Endometrium (tissue), 2 donors: ENCODE data around the gene UGT2B28.
"Not testable (repeated sequence)": the region's sequence is repeated elsewhere in the genome, so short reads cannot be mapped to it uniquely, and the experiment has no call there.

Experiments
- FAIRE-seq: peaks from 2 replicates; lab custom pipeline; 2012; peaks lifted over from hg19 to GRCh38; lab: Jason Lieb, UNC
- donor health status: control.
- donor health status: control.

UGT2B28 gene

DNA sequence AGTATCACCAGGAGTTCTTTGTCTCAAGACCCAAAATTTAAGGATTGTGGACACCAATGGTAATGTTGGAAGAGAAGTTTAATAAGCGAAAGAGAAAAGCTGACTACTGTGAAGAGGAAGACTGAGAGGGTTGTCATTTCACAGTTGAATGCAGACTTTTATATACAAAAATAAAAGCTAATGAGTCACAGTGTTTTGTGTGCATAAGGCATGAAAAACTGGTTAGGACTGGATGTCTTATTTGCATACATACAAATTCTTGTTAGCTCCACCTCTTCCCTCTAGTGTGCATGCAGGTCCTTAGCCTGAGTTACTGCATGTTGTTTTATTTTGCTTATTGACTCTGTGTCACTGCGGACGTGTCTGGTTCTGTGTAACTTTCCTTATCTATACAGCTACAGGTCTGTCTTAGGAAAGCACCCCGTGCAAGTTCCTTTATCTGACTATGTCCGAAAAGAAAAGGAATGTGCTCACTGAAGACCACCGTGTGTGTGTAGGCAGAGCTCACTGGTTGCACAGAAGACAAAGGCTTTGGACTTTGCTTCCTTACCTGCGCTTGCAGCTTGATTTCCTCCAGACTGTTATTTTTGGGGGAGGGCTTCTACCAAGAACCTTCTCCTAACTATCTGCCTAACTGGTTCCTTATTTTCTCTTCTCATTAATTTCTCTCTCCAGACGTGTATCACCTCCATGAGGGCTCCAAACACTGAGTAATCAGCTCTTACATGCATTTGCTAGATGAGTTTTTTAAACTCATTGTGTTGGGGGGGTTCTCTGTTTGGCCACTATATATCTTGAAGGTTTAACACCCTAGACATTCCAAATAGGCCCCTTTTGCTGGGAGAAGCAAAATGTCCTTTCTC is 63.5 kb downstream of the UGT2B28 start:
- not testable (repeated sequence) for FAIRE-seq
